ENCODE data around the gene USP17L19.
"Not testable (repeated sequence)": the region's sequence is repeated elsewhere in the genome, so short reads cannot be mapped to it uniquely, and the experiment has no call there.

DNA sequence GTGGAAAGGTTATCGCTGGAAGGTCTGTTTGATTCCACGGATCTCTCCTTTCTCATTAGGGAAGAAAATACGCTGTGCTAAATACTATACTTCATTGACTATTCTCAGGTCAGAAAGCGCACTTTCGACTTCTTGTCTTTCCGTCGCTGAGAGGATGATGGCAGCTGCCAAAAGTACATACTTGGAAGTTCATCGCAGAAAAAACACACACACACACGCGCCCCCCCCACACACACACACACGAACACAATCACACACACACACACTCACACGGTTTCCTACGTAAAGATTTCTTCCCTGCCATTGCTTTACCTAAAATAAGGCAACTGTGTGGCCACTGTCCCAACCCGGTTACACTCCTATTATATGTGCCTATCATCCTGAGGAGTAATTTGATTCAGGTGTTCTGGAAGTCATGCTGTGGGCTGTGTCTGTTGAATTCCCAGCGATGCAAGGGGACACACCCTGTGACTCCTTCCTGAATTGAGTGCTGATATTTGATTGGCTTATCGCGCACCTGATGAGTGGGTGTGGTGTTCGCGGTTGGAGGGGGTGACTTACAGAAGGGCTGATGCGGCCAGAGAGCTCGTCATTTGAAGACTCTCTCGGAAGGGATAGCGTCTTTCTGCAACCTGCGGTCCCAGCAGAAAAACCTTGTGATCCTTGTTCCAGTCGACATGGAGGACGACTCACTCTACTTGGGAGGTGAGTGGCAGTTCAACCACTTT lies 5.1 kb upstream of the USP17L19 start, which contains the start of gene USP17L18:
- not testable (repeated sequence) for TF ChIP-seq POLR2A, POLR2AphosphoS5, EP300 (IDR thresholded peaks at IDR 0.05)
- TF ChIP-seq, protein P1, sequence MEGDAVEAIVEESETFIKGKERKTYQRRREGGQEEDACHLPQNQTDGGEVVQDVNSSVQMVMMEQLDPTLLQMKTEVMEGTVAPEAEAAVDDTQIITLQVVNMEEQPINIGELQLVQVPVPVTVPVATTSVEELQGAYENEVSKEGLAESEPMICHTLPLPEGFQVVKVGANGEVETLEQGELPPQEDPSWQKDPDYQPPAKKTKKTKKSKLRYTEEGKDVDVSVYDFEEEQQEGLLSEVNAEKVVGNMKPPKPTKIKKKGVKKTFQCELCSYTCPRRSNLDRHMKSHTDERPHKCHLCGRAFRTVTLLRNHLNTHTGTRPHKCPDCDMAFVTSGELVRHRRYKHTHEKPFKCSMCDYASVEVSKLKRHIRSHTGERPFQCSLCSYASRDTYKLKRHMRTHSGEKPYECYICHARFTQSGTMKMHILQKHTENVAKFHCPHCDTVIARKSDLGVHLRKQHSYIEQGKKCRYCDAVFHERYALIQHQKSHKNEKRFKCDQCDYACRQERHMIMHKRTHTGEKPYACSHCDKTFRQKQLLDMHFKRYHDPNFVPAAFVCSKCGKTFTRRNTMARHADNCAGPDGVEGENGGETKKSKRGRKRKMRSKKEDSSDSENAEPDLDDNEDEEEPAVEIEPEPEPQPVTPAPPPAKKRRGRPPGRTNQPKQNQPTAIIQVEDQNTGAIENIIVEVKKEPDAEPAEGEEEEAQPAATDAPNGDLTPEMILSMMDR (IDR thresholded peaks at IDR 0.05), result not testable (repeated sequence)

All from suprapubic skin (tissue), 4 donors.